SU-DHL-6 (cell line): ENCODE results near the gene PPP2R2B.

ENCODE experiments used
- CTCF ChIP-seq: fragments of 200-600 bp; sonication (generic); IDR thresholded peaks from one replicate; pipeline ENCODE4 v1.5.1; 2017; ENCODE audit warnings: antibody characterized with exemption, mild to moderate bottlenecking, low read length, moderate library complexity; ENCODE audit not compliant: insufficient read depth, poor library complexity, severe bottlenecking
- EZH2phosphoT487 ChIP-seq: fragments of 200-600 bp; sonication (generic), shearing (Covaris generic); conservative IDR thresholded peaks from 2 replicates; pipeline ENCODE4 v1.6.1; 2018; ENCODE audit warnings: mild to moderate bottlenecking, antibody characterized with exemption, low read length, moderate library complexity, mixed read lengths

GRCh38 chr5:146867996-146868708, 10.4 kb downstream of the PPP2R2B start:
- no peak for TF ChIP-seq CTCF
- TF ChIP-seq EZH2phosphoT487 = no peak
